Astrocyte (in vitro differentiated cells and primary cell): ENCODE measurements around the gene ATRN.

Experiments
- EZH2 ChIP-seq: IDR thresholded peaks from 2 replicates; pipeline ENCODE4 v1.6.1; 2012; ENCODE audit warnings: mild to moderate bottlenecking, low read length, inconsistent platforms; ENCODE audit not compliant: insufficient read depth
- TF ChIP-seq, protein P1 (sequence below): IDR thresholded peaks from 2 replicates; pipeline ENCODE4 v1.5.1; 2011; ENCODE audit warnings: low read depth, mild to moderate bottlenecking, inconsistent platforms, low read length, moderate library complexity; ENCODE audit not compliant: insufficient read depth

DNA sequence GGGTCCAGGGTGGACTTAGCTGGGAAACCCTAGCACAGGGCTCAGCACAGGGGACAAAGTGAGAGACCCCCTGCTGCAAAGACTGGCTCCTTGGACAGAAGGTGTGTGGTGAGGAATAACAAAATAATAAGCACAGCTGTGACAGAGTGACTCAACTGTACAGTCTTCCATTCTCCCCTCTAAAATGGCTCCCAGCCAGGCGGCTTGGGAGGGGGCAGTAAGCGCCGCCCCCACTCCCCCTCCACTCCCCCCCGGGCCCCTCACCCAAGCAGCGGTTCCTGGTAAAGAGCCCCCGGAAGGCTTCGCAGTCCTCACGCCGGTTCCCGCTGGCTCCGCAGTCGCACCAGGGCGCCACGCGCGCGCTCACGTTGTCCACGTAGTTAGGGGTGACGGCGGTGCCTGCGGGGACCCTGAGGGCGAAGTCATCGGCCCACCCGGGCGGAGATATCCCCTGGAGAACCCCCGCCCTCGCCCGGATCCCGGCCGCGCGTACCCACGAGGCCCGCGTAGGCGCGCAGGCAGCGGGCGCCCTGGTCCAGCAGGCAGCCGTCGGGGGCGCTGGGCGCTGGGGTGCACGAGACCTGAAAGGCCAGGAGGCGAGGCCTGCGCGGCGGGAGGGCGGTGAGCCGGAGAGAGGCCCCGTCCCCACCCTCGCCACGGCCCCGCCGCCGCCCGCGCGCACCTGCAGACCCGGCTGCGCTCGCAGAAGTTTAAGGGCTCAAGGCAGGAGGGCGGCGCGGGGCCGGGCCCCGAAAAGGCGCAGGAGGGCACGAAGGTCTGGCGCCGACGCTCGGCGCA lies 189.6 kb downstream of the ATRN start:
- TF ChIP-seq, protein P1, sequence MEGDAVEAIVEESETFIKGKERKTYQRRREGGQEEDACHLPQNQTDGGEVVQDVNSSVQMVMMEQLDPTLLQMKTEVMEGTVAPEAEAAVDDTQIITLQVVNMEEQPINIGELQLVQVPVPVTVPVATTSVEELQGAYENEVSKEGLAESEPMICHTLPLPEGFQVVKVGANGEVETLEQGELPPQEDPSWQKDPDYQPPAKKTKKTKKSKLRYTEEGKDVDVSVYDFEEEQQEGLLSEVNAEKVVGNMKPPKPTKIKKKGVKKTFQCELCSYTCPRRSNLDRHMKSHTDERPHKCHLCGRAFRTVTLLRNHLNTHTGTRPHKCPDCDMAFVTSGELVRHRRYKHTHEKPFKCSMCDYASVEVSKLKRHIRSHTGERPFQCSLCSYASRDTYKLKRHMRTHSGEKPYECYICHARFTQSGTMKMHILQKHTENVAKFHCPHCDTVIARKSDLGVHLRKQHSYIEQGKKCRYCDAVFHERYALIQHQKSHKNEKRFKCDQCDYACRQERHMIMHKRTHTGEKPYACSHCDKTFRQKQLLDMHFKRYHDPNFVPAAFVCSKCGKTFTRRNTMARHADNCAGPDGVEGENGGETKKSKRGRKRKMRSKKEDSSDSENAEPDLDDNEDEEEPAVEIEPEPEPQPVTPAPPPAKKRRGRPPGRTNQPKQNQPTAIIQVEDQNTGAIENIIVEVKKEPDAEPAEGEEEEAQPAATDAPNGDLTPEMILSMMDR = no peak
- TF ChIP-seq EZH2 = no peak
